GM12865 (cell line): ENCODE results near the gene PLCB1.

Source experiments
- DNase-seq: peaks from one replicate; pipeline ENCODE4 v3.0.0; 2010; ENCODE audit warnings: low read depth
- H3K4me3 ChIP-seq: 2 replicates; pipeline ENCODE4 v1.5.1; 2011; ENCODE audit warnings: mild to moderate bottlenecking, low read depth, low read length, control low read depth
- TF ChIP-seq, protein P1 (sequence below): IDR thresholded peaks from 2 replicates; pipeline ENCODE4 v1.5.1; 2011; ENCODE audit warnings: low read length, control low read depth, low read depth, inconsistent platforms; ENCODE audit not compliant: insufficient read depth; ENCODE audit errors: missing control alignments

Gene PLCB1

DNA sequence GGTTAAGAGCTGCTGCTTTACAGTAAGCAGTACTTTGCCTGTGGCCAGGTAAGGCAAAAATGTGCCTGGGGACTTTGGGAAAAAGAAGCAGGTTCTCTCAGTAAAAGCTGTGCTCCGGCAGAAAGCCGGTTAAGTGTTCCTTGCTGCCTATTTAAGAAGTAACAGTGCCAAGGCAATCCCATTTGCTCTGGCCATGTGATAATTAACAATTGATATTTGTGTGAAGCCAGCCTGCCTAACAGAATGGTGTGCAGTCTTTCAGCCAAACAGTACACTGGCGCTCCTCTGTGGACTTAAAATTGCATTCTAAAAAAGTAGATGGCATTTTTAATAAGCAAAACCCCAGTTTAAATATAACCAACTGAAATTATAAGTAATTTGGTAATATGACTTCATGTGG, 430.3 kb downstream of the PLCB1 start:
- H3K4me3 ChIP-seq = no peak overlapping the region
- TF ChIP-seq, protein P1, sequence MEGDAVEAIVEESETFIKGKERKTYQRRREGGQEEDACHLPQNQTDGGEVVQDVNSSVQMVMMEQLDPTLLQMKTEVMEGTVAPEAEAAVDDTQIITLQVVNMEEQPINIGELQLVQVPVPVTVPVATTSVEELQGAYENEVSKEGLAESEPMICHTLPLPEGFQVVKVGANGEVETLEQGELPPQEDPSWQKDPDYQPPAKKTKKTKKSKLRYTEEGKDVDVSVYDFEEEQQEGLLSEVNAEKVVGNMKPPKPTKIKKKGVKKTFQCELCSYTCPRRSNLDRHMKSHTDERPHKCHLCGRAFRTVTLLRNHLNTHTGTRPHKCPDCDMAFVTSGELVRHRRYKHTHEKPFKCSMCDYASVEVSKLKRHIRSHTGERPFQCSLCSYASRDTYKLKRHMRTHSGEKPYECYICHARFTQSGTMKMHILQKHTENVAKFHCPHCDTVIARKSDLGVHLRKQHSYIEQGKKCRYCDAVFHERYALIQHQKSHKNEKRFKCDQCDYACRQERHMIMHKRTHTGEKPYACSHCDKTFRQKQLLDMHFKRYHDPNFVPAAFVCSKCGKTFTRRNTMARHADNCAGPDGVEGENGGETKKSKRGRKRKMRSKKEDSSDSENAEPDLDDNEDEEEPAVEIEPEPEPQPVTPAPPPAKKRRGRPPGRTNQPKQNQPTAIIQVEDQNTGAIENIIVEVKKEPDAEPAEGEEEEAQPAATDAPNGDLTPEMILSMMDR = no peak
- DNase-seq = no peak

GRCh38 chr20:8568075-8568474, 436.0 kb downstream of the PLCB1 start:
- no peak overlapping the region for H3K4me3 ChIP-seq
- TF ChIP-seq, protein P1 = no peak
- no peak for DNase-seq

DNA sequence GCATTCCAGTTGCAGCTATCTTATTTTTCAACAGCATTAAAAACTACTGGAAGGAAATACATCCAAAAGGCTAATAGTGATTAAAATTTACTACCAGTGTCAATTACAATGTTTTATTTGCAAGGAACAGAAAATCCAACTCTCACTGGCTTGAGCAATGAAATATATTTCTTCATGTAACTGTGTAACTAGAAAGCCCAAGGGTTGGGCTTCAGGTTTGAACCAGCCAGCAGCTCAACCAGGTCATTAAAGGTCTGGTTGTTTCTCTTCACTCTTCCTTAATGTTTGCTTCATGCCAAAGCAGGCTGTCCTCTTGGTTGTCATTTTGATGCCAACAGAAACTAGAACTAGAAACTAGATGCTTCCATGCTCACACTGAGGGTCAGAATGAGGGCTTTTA, 437.7 kb downstream of the PLCB1 start:
- no peak for DNase-seq
- H3K4me3 ChIP-seq = no peak overlapping the region
- TF ChIP-seq, protein P1 = no peak

- TF ChIP-seq, protein P1 = no peak
- DNase-seq = no peak
- H3K4me3 ChIP-seq = no peak overlapping the region
Measured at GRCh38 chr20:8571611-8572010, 439.5 kb downstream of the PLCB1 start.

GRCh38 chr20:8573686-8574085, 441.6 kb downstream of the PLCB1 start:
- TF ChIP-seq, protein P1 = no peak
- H3K4me3 ChIP-seq = no peak overlapping the region
- DNase-seq = no peak

GRCh38 chr20:8575114-8575513, 443.0 kb downstream of the PLCB1 start:
- DNase-seq = no peak
- TF ChIP-seq, protein P1 = no peak
- no peak overlapping the region for H3K4me3 ChIP-seq

DNA sequence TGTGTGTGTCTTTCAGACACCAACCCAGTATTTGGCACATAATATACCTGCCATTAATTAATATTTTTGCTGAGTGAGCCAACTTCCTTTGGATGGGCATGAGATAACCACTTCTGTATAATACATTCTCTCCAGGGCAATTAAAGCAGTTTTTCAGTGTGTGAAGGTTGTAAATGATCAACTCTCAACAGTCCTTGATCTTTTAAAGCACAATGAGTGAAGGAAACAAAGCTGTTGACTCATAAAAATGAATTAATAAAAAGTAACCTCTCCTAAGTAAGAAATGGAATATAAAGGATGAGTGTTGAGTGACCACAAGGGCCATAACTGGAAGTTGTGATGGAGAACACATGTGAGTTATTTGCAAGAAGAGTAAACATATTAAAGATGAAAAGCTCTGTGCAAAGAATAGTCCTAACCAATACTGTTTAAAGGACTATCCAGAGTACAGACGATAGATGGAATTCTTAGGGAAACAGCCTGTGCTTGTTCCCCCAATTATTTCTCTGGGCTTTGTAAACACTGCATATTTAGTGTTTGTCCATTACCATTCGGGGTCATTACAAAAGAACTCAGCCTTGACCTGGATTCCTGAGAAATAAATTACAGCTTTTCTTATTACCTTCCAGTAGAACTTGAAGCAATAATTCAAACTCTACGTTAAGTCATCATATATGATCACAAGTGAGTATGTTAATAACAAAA, 446.2 kb downstream of the PLCB1 start:
- H3K4me3 ChIP-seq = no peak overlapping the region
- TF ChIP-seq, protein P1 = no peak
- DNase-seq = no peak
